Natural killer cell (primary cell): ENCODE results near the gene CLINT1. TPM values are rescaled to one million over a fixed set of nuclear protein-coding genes. Genes with fewer than 3 reads are reported as not detected.

Experiments
- ATAC-seq, 3 donors: fragments of 150-1000 bp in 2 of 3; fragments of 200-7000 bp in 1 of 3; cut with Tn5 transposase; 1 replicate in 1 of 3; 2 replicates in 2 of 3; pipeline ENCODE4 v1.10.0; 2021; ENCODE audit warnings: mild to moderate bottlenecking in 2 of 3, moderate library complexity in 2 of 3
- DNase-seq, 2 donors: peaks; one replicate each; pipeline versions ENCODE4 v3.0.0 to v3.0.0-alpha.2; 2013 to 2021; ENCODE audit warnings: mixed read lengths in 1 of 2
- H3K27ac ChIP-seq: one replicate; pipeline ENCODE4 v1.5.1; 2013; ENCODE audit warnings: mild to moderate bottlenecking, low read length
- H3K27me3 ChIP-seq: one replicate; pipeline ENCODE4 v1.6.1; 2013; ENCODE audit warnings: low read length; ENCODE audit not compliant: control insufficient read depth, insufficient read depth
- H3K36me3 ChIP-seq: one replicate; pipeline ENCODE4 v1.6.1; 2013; ENCODE audit warnings: low read length; ENCODE audit not compliant: control insufficient read depth, insufficient read depth
- H3K4me1 ChIP-seq: one replicate; pipeline ENCODE4 v1.6.1; 2013; ENCODE audit warnings: low read length; ENCODE audit not compliant: control insufficient read depth, insufficient read depth
- H3K4me3 ChIP-seq: one replicate; pipeline ENCODE4 v1.5.1; 2013; ENCODE audit warnings: low read length
- H3K9me3 ChIP-seq: one replicate; pipeline ENCODE4 v1.6.1; 2013; ENCODE audit warnings: low read length; ENCODE audit not compliant: control insufficient read depth, insufficient read depth
- H3K27ac Mint-ChIP-seq, 2 donors: one replicate each; pipeline ENCODE4 v1.8.0; 2022; ENCODE audit warnings: mild to moderate bottlenecking in 2 of 2, mixed read lengths in 2 of 2, moderate library complexity in 1 of 2
- H3K27me3 Mint-ChIP-seq, 2 donors: one replicate each; pipeline ENCODE4 v1.8.0; 2022; ENCODE audit warnings: low read depth in 2 of 2, mixed read lengths in 2 of 2
- H3K36me3 Mint-ChIP-seq: one replicate; pipeline ENCODE4 v1.8.0; 2022; ENCODE audit warnings: mixed read lengths
- H3K4me1 Mint-ChIP-seq, 2 donors: one replicate each; pipeline ENCODE4 v1.8.0; 2022; ENCODE audit warnings: mixed read lengths in 2 of 2
- H3K4me3 Mint-ChIP-seq: one replicate; pipeline ENCODE4 v1.8.0; 2022; ENCODE audit warnings: mild to moderate bottlenecking, moderate library complexity, mixed read lengths
- H3K9me3 Mint-ChIP-seq, 2 donors: one replicate each; pipeline ENCODE4 v1.8.0; 2022; ENCODE audit warnings: mixed read lengths in 2 of 2
- CTCF ChIP-seq: fragments of 200-600 bp; IDR thresholded peaks from one replicate; pipeline ENCODE4 v1.8.0; 2022; ENCODE audit warnings: antibody characterized with exemption
- WGBS: methylation state at CpG from one replicate; pipeline ENCODE4 v1.1.7; 2013; ENCODE audit warnings: missing lambda C conversion rate; ENCODE audit not compliant: insufficient coverage; 5-methylcytosine and 5-hydroxymethylcytosine counted together
- intact Hi-C: fragments of 100-400 bp; cut with micrococcal nuclease; formaldehyde crosslinking; loops from one replicate; pipeline ENCODE4 v1.14.2; 2022
- total RNA-seq, 4 donors: library from RNA; stranded (reverse); fragments of 120-200 nt in 1 of 4; gene quantifications; one replicate each; pipeline versions ENCODE4 v1.2.3 to v1.2.4, GENCODE V29; 2013 to 2022

CLINT1 gene
- total RNA-seq, 3 donors from 2014 or later (not counting 1 experiment from before 2014, with no cell fraction given), result 111 to 156 (median 132) TPM

GRCh38 chr5:157740229-157740610, 118.7 kb downstream of the CLINT1 start:
- peaks cover 12% of the 10 kb centered on the region for H3K4me1 ChIP-seq
- Mint-ChIP-seq H3K4me1 (peaks cover 12 to 20% of the 10 kb centered on the region in 2 donors), H3K27me3 (no peaks in the 10 kb centered on the region), H3K9me3 (no peaks in the 10 kb centered on the region), H3K27ac (no peak overlapping the region), H3K36me3 (no peaks in the 10 kb centered on the region), H3K4me3 (no peak overlapping the region)
- H3K36me3 ChIP-seq, result peaks cover 4% of the 10 kb centered on the region
- H3K4me3 ChIP-seq, result no peak overlapping the region
- no peaks in the 10 kb centered on the region for H3K9me3 ChIP-seq
- no peak for TF ChIP-seq CTCF
- intact Hi-C loops, result loop anchor here (5.0 kb wide), 1 partner anchor 68 kb away; the partner anchor contains the start of gene C5orf52
- WGBS, result 73% methylated on average over 3 of the region's 3 CpGs
- no peak for ATAC-seq
- no peak overlapping the region for H3K27ac ChIP-seq
- no peaks in the 10 kb centered on the region for H3K27me3 ChIP-seq
- DNase-seq, result peak in 1 of 2 donors; percentile 61

- Mint-ChIP-seq H3K9me3 (no peaks in the 10 kb centered on the region), H3K4me1 (peaks cover 6 to 16% of the 10 kb centered on the region in 2 donors), H3K36me3 (no peaks in the 10 kb centered on the region), H3K27ac (no peak overlapping the region), H3K27me3 (no peaks in the 10 kb centered on the region), H3K4me3 (no peak overlapping the region)
- Histone ChIP-seq H3K36me3 (peaks cover 6% of the 10 kb centered on the region), H3K27ac (no peak overlapping the region), H3K27me3 (no peaks in the 10 kb centered on the region), H3K9me3 (no peaks in the 10 kb centered on the region), H3K4me3 (no peak overlapping the region), H3K4me1 (peaks cover 10% of the 10 kb centered on the region)
- intact Hi-C loops, result loop anchor here (5.0 kb wide), 1 partner anchor 67 kb away; the partner anchor contains the start of gene C5orf52
- DNase-seq, result no peak
- no peak for TF ChIP-seq CTCF
- 91% methylated on average over 9 of the region's 12 CpGs for whole genome bisulfite sequencing
- ATAC-seq, result no peak
Measured at GRCh38 chr5:157739388-157740228, 119.3 kb downstream of the CLINT1 start.

- H3K4me3 ChIP-seq, result no peak overlapping the region
- ATAC-seq, result no peak
- H3K4me1 ChIP-seq, result peaks cover 8% of the 10 kb centered on the region
- H3K9me3 ChIP-seq, result no peaks in the 10 kb centered on the region
- Mint-ChIP-seq H3K4me3 (no peak overlapping the region), H3K9me3 (no peaks in the 10 kb centered on the region), H3K4me1 (peaks cover 12 to 13% of the 10 kb centered on the region in 2 donors), H3K27ac (no peak overlapping the region), H3K36me3 (no peaks in the 10 kb centered on the region), H3K27me3 (no peaks in the 10 kb centered on the region)
- no peak for DNase-seq
- no peak overlapping the region for H3K27ac ChIP-seq
- 94% methylated on average over 6 of the region's 6 CpGs for WGBS
- H3K27me3 ChIP-seq, result no peaks in the 10 kb centered on the region
- H3K36me3 ChIP-seq, result peaks cover 6% of the 10 kb centered on the region
- intact Hi-C loops, result no loop called here
- TF ChIP-seq CTCF, result no peak
Measured at GRCh38 chr5:157735991-157736390, 123.0 kb downstream of the CLINT1 start.

Other genes starting within 250 kb of the CLINT1 start
- gene SOX30, start 206.7 kb downstream of the CLINT1 start, total RNA-seq, result under 1 TPM in 1 of 3 donors, not detected in 2; 0.09 TPM
- not detected for gene C5orf52, start 187.6 kb downstream of the CLINT1 start, total RNA-seq
- 1 to 10 TPM; 3.1 to 4.7 (median 3.5) TPM for gene THG1L, start 127.7 kb downstream of the CLINT1 start, total RNA-seq
- gene LSM11, start 115.4 kb downstream of the CLINT1 start, total RNA-seq, result 1 to 10 TPM; 1.2 to 2.3 (median 2.0) TPM